ENCODE measurements around the gene UBR4. TPM values are rescaled to one million over a fixed set of nuclear protein-coding genes. Genes with fewer than 3 reads are reported as not detected.
"Not testable (repeated sequence)": the region's sequence is repeated elsewhere in the genome, so short reads cannot be mapped to it uniquely, and the experiment has no call there.

The UBR4 gene
- total RNA-seq, result 100 to 1,000 TPM; 117 to 125 TPM

DNA sequence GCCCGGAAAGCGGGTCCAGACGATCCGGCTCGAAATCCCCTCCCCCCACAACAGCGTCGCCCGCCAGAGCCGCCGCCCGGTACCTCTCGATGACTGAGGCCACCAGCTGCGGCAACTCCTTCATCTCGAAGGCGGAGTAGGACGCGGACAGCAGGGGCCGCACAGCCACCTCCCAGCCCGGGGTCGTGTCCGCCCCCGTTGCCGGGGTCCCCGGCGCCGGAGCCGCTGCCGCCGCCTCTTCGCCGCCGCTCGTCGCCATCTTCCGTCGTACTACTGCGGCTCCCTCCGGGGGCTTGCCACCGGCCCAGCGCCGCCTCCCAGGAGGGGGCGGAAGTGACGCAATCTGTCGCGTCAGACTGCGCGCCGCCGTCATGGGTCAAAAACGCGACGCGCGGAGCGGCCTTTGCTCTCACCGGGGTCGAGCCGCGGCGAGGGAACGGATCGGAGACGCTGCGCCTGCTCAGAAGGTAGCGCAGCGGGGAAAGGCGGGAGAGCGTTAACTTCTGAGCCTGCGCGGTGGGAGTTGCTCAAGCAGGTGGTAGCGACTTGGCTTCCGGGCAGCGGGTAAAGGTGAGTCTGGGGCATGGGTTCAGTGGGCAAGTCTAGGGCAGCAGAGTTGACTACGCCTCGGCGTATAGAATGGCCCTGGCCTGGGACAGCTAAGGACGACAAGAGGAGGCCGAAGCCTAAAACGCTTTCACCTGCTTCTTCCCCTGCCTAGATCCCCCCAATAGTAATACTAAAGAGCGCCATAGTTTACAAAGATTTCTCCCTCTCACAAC lies at the start of gene UBR4:
UBR4 (minus strand) TSS at position 277 of the 782 bp plus-strand sequence; CDS start at position 259, 18 bp downstream.
- Mint-ChIP-seq H3K4me3 (peak within 1 kb of the TSS; percentile 96), H3K9me3 (ENCODE audit: insufficient read depth) (no peaks in the 10 kb centered on the region), H3K36me3 (ENCODE audit: low read depth) (peaks cover 36% of the 10 kb centered on the region), H3K27me3 (ENCODE audit: low read depth) (no peaks in the 10 kb centered on the region), H3K27ac (peak within 1 kb of the TSS; percentile 97), H3K4me1 (ENCODE audit: low read depth) (peaks cover 72% of the 10 kb centered on the region)
- peak; percentile 94 for ATAC-seq
- CTCF ChIA-PET, result interaction anchor here (1.0 to 1.6 kb wide), 2 partner anchors 22 to 31 kb away, joined by 3 to 10 read pairs; no protein-coding TSS in a partner anchor
- POLR2A ChIA-PET, result interaction anchor here (0.6 to 2.3 kb wide), 11 partner anchors 10 to 388 kb away, joined by 3 to 10 read pairs (median 3); partner anchors contain the start of genes EMC1 and MRTO4
- DNase-seq, result peak; percentile 97

DNA sequence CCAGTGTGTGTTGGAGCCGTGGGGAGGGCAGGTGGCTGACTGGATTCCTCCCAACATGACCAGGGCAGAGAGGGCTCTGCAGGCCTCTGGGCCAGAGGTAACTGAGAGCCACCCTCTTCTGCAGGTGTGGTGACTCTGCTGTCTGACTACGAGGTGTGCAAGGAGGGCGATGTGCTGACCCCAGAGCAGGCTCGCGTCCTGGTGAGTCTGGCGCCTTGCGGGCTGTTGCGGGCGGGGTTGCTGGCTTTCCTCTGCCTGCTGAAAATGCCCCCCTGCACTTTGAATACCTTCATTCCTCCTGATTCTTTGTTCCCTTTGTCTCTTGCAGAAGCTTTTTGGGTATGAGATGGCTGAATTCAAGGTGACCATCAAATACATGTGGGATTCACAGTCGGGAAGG lies 48.3 kb upstream of the UBR4 start:
- no peaks in the 10 kb centered on the region for H3K9me3 Mint-ChIP-seq (ENCODE audit: insufficient read depth)
- ChIA-PET POLR2A (no interaction called here), CTCF (no interaction called here)
- H3K4me1 Mint-ChIP-seq (ENCODE audit: low read depth), result peaks cover 8% of the 10 kb centered on the region
- DNase-seq (no peak), ATAC-seq (no peak)
- peaks cover 19% of the 10 kb centered on the region for H3K36me3 Mint-ChIP-seq (ENCODE audit: low read depth)
- no peaks in the 10 kb centered on the region for H3K27me3 Mint-ChIP-seq (ENCODE audit: low read depth)
- no peak overlapping the region for H3K4me3 Mint-ChIP-seq
- H3K27ac Mint-ChIP-seq, result no peak overlapping the region

DNA sequence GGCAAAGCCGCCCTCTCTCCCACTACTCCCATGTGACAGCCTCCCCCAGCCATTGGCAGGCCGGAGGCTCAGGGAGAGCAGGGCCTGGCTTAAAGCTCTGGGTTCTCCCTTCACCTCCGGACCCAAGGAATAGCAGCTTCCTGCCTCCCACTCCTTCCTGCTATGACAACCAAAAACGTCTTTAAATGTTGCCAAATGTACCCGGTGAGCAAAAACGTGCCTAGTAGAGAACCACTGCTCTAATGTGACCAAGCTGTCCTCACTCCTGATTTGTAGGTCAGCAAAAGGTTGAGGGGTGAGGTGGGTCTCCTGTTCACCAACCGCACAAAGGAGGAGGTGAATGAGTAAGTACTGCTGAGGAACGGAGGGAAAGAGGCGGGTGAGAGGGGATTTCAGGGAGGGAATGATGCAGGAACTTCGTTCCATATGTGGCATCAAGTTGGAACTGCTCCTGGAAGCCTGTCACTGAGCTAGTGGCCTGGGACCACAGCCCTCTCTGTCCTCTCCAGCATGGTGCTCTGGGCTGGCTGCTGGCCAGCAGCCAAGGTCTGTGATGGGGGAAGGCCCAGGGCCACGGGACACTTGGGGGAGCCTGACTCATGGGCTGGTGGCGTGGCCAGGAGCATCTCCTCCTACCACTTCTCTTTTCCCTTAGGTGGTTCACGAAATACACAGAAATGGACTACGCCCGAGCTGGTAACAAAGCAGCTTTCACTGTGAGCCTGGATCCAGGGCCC lies 47.3 kb upstream of the UBR4 start:
- ATAC-seq (no peak), DNase-seq (no peak)
- CTCF ChIA-PET, result no interaction called here
- Mint-ChIP-seq H3K9me3 (ENCODE audit: insufficient read depth) (no peaks in the 10 kb centered on the region), H3K4me1 (ENCODE audit: low read depth) (peaks cover 15% of the 10 kb centered on the region), H3K27me3 (ENCODE audit: low read depth) (no peaks in the 10 kb centered on the region), H3K4me3 (no peak overlapping the region), H3K36me3 (ENCODE audit: low read depth) (peaks cover 19% of the 10 kb centered on the region), H3K27ac (no peak overlapping the region)
- POLR2A ChIA-PET, result no interaction called here

DNA sequence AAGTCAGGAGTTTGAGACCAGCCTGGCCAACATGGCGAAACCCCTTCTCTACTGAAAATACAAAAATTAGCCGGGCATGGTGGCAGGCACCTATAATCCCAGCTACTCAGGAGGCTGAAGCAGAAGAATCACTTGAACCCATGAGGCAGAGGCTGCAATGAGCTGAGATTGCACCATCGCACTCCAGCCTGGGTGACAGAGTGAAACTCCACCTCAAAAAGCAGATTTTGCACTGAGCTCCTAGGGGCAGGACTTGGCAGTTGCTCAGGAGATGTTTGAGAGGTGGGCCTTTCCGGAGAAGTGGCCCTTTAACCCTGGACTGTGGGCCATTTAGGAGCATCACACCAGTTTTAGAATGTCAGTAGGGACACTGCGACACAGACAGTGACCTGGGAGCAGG lies 46.2 kb upstream of the UBR4 start:
- H3K9me3 Mint-ChIP-seq (ENCODE audit: insufficient read depth); DNase-seq; H3K4me3 Mint-ChIP-seq; H3K27me3 Mint-ChIP-seq (ENCODE audit: low read depth); POLR2A ChIA-PET; ATAC-seq; CTCF ChIA-PET; H3K27ac Mint-ChIP-seq: not testable (repeated sequence)
- Mint-ChIP-seq H3K4me1 (ENCODE audit: low read depth) (peaks cover 15% of the 10 kb centered on the region), H3K36me3 (ENCODE audit: low read depth) (peaks cover 20% of the 10 kb centered on the region)

DNA sequence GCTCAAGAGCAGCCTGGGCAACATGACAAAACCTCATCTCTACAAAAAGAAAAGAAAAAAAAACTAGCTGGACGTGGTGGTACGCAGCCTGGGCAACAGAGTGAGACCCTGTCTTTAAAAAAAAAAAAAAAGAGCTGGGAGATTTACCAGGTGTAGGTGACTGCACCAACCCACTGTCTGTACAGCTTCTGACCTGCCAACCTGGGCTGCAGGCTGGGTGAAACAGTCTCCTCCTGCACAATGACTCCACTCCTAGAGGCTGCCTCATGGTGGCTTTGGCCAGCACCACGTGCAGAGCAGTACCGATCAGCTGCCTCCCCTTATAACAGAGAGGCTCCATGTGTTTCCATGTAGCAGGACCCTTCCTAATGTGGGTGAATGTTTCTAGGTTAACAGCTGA lies 45.2 kb upstream of the UBR4 start:
- POLR2A ChIA-PET, result no interaction called here
- H3K27me3 Mint-ChIP-seq (ENCODE audit: low read depth), result no peaks in the 10 kb centered on the region
- no peak for ATAC-seq
- no peak overlapping the region for H3K27ac Mint-ChIP-seq
- H3K4me1 Mint-ChIP-seq (ENCODE audit: low read depth), result peaks cover 20% of the 10 kb centered on the region
- no peak for DNase-seq
- H3K36me3 Mint-ChIP-seq (ENCODE audit: low read depth), result peaks cover 21% of the 10 kb centered on the region
- H3K4me3 Mint-ChIP-seq, result no peak overlapping the region
- CTCF ChIA-PET, result interaction anchor here (0.8 kb wide), 1 partner anchor 15 kb away, joined by 3 read pairs; no protein-coding TSS in a partner anchor
- no peaks in the 10 kb centered on the region for H3K9me3 Mint-ChIP-seq (ENCODE audit: insufficient read depth)

DNA sequence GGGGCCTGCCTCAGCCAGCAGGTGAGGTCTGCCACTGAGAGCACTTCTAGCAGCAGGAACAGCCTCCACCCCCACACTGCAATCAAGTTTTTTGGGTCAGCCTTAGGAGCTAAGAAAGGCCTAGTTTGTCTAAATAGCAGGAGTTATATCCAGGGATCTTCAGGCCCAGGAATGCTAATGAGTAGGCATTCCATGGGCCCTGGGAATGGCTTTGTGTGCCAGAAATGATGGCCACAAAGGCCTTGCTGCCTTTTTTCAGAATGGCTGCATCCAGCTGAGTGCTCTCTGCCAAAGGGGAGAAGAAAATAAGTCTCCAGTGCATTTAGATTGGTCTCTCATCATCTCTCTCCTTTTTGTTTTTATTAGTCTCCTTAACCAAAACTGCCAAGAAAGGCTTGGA lies 44.4 kb upstream of the UBR4 start:
- ATAC-seq, result no peak
- POLR2A ChIA-PET, result no interaction called here
- H3K4me3 Mint-ChIP-seq, result no peak overlapping the region
- H3K4me1 Mint-ChIP-seq (ENCODE audit: low read depth), result peaks cover 22% of the 10 kb centered on the region
- H3K36me3 Mint-ChIP-seq (ENCODE audit: low read depth), result peaks cover 18% of the 10 kb centered on the region
- CTCF ChIA-PET, result interaction anchor here (0.8 to 0.9 kb wide), 2 partner anchors 14 to 74 kb away, joined by 3 read pairs; no protein-coding TSS in a partner anchor
- H3K9me3 Mint-ChIP-seq (ENCODE audit: insufficient read depth), result no peaks in the 10 kb centered on the region
- no peaks in the 10 kb centered on the region for H3K27me3 Mint-ChIP-seq (ENCODE audit: low read depth)
- no peak for DNase-seq
- H3K27ac Mint-ChIP-seq, result no peak overlapping the region

DNA sequence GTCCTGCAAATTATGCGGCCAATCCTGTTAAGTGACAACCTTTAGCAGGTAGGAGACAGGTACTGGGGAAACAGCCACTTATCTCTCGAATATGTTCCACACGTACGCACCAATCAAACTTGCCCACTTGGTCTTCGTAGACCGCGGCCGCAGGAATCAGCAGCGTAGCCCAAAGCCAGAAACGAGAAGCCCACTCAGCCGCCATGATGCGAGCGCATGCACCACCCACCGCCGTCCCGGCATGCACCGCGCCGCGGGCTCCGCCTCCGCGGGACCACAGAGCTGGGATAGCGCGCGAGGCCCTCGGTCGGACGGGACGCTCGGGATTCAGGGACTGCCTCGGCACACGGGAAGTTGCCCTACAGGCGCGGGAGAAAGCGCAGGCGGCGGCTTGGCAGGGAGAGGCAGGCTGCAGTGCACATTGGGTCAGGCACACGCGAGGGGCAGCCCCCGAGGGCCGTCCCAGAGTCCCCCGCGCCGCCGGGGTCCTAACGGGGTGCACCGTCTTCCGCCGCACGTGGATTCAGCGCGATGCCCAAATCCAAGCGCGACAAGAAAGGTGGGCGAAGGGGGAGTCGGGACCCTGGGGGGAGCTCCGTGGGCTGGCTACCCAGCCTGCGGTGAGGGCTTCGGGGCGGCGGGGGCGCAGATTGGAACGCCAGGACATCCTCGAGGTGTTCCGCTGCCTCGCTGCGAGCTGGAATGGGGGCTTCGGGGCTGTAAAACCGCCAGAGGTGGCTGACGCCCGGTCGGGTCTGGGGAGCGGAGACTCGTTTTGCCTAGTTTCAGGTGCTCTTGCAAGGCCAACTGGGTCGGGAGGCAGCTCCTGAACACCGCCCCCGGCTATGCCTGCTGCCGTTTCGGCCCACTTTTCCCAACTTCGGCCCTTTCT lies 41.5 kb upstream of the UBR4 start, which contains the start of the genes EMC1 and MRTO4:
EMC1 (minus strand) TSS at position 220 of the 892 bp plus-strand sequence; CDS start at position 205, 15 bp downstream.
MRTO4 (plus strand) TSS at position 501 of the 892 bp plus-strand sequence; CDS start at position 532, 31 bp downstream.
- Mint-ChIP-seq H3K9me3 (ENCODE audit: insufficient read depth) (no peaks in the 10 kb centered on the region), H3K27me3 (ENCODE audit: low read depth) (no peaks in the 10 kb centered on the region), H3K4me1 (ENCODE audit: low read depth) (peaks cover 22% of the 10 kb centered on the region), H3K4me3 (peak within 1 kb of the TSS; percentile 97), H3K36me3 (ENCODE audit: low read depth) (peaks cover 5% of the 10 kb centered on the region), H3K27ac (peak within 1 kb of the TSS; percentile 98)
- ChIA-PET CTCF (interaction anchor here (0.9 to 1.7 kb wide), 11 partner anchors 10 to 411 kb away, joined by 3 to 10 read pairs (median 4); no protein-coding TSS in a partner anchor), POLR2A (interaction anchor here (0.6 to 1.7 kb wide), 15 partner anchors 9 to 378 kb away, joined by 3 to 6 read pairs (median 3); partner anchors contain the start of gene UBR4)
- ATAC-seq (peak; percentile 94), DNase-seq (peak; percentile 92)

DNA sequence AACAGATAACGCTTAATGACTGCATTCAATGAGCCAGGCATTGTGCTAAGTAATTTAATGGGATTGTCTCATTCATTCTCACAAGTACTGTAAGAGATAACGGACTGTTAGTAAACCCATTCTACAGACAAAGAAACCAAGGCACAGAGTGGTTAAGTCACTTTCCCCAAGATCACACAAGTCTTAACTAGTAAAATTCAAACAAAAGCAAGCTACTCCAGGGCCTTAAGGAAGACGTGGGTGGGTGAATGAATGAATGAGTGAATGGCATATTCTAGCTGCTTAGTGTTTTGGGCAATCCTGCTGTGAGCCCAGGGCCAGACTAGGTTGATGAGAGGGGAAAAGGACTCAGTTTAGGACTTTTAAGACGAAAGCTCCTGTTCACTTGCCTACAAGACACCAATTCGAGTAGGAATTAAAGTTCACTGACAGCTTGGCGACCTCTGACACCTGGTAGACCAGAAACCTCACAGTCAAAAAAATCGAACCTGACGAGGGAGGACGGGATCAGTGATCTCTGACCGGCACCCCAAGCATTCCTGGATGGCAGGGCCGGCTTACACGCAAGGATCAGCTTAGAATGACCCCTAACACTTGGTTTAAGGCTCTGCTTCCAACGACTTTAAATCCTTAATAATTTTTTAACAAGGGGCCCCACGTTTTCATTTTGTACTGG lies 40.7 kb upstream of the UBR4 start:
- POLR2A ChIA-PET, result interaction anchor here (0.6 to 1.3 kb wide), 3 partner anchors 13 to 42 kb away, joined by 3 to 4 read pairs (median 3); no protein-coding TSS in a partner anchor
- H3K9me3 Mint-ChIP-seq (ENCODE audit: insufficient read depth), result no peaks in the 10 kb centered on the region
- CTCF ChIA-PET, result interaction anchor here (0.9 to 1.7 kb wide), 8 partner anchors 10 to 411 kb away, joined by 3 to 10 read pairs (median 4); no protein-coding TSS in a partner anchor
- no peaks in the 10 kb centered on the region for H3K27me3 Mint-ChIP-seq (ENCODE audit: low read depth)
- peaks cover 3% of the 10 kb centered on the region for H3K36me3 Mint-ChIP-seq (ENCODE audit: low read depth)
- peak overlapping the region; percentile 97 for H3K4me3 Mint-ChIP-seq
- peak overlapping the region; percentile 98 for H3K27ac Mint-ChIP-seq
- ATAC-seq (no peak), DNase-seq (peak; percentile 35)
- H3K4me1 Mint-ChIP-seq (ENCODE audit: low read depth), result peaks cover 22% of the 10 kb centered on the region

DNA sequence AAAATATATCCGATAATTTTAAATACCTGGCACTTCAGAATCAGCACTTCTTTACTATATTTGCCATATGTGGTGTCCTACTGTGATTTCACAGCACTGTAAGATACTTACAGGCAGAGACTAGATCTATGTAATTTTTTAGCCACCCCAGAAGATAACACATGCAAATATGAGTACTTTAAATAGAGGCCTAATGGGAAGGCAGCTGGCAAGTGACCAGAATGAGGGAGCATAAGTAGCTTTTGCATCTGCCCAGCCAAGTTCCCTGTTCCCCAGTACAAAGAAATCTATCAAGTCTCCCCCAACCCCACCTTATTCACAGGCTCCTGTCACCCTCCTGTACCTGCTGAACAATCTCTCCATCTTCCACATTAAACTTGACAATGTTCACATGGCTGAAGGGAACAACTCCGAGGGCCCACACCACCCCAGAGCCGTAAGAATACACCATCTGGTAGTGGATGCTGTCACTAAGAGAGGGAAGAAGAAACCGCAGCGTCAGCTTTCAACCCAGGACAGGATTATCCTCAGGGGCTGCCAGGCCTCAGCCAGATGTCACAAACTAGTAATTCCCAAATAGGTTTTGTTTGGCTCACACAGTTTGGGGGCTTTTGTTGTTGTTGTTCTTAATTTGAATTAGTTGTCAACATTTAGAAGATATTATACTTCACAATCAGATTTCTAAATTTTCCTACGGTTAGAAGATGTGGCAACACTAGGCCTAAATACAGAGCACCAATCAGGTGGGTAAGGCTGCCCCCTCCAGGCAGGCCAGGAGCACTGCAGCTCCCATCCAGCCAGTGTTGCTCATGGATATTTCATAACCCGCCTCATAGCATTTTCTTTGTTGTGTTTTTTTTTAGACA lies 30.8 kb upstream of the UBR4 start:
- Mint-ChIP-seq H3K27me3 (ENCODE audit: low read depth) (no peaks in the 10 kb centered on the region), H3K27ac (peak overlapping the region; percentile 30), H3K36me3 (ENCODE audit: low read depth) (peaks cover 54% of the 10 kb centered on the region), H3K4me3 (no peak overlapping the region), H3K9me3 (ENCODE audit: insufficient read depth) (no peaks in the 10 kb centered on the region), H3K4me1 (ENCODE audit: low read depth) (no peaks in the 10 kb centered on the region)
- CTCF ChIA-PET, result interaction anchor here (0.6 to 3.5 kb wide), 25 partner anchors 9 to 419 kb away, joined by 3 to 27 read pairs (median 5); partner anchors contain the start of genes EMC1 and MRTO4
- peak; percentile 72 for DNase-seq
- peak; percentile 85 for ATAC-seq
- POLR2A ChIA-PET, result interaction anchor here (1.0 to 1.1 kb wide), 2 partner anchors 11 to 30 kb away, joined by 3 to 4 read pairs; partner anchors contain the start of genes EMC1 and MRTO4

DNA sequence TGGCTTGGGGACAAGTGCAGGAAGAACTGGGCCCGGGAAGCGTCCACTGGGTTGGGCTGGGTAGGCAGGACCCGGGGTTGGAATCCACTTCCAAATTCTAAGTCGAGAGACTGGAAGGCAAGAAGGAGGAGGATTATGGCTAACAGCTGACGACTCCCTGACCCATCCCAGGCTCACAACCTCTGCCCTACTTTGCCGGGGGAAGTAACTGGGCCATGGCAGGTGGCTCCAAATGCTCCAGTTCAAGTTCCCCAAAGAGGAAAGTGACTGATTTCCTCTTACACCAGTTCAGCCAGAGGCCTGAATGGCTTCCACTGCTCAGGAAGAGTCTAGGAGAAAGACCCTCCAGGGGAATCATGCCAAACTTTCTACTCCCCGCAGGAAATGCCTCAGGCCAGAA lies 29.8 kb upstream of the UBR4 start:
- Mint-ChIP-seq H3K9me3 (ENCODE audit: insufficient read depth) (no peaks in the 10 kb centered on the region), H3K4me3 (no peak overlapping the region), H3K4me1 (ENCODE audit: low read depth) (no peaks in the 10 kb centered on the region), H3K36me3 (ENCODE audit: low read depth) (peaks cover 55% of the 10 kb centered on the region), H3K27me3 (ENCODE audit: low read depth) (no peaks in the 10 kb centered on the region), H3K27ac (no peak overlapping the region)
- no peak for ATAC-seq
- CTCF ChIA-PET, result interaction anchor here (0.6 to 3.5 kb wide), 11 partner anchors 8 to 165 kb away, joined by 3 to 27 read pairs (median 4); no protein-coding TSS in a partner anchor
- POLR2A ChIA-PET, result no interaction called here
- DNase-seq, result no peak

Measured in activated CD8-positive, alpha-beta T cell treated with anti-CD3 and anti-CD28 coated beads, Interleukin-2, amount 10 ng/mL, durations not matched to agents 7 days and 5 days (primary cell).